AG04449 (cell line): ENCODE data around the gene PTGDS.

ENCODE experiments used
- CTCF ChIA-PET: fragments of 350-600 bp; formaldehyde crosslinking; extraction: SDS; loops from one replicate; lab custom pipeline; 2021; ENCODE audit warnings: antibody characterized with exemption; lab: Yijun Ruan, JAX
- POLR2A ChIA-PET: fragments of 400-600, 350-600 bp; formaldehyde crosslinking; extraction: SDS; loops from one replicate; lab custom pipeline; 2020; ENCODE audit warnings: antibody characterized with exemption, inconsistent platforms; lab: Yijun Ruan, JAX
- DNase-seq: peaks from one replicate; pipeline ENCODE4 v3.0.0-alpha.2; 2010; ENCODE audit warnings: low read depth, low spot score
- H3K4me3 ChIP-seq: 2 replicates; pipeline ENCODE4 v1.5.1; 2011; ENCODE audit warnings: low read depth, mild to moderate bottlenecking, control low read depth, low read length
- CTCF ChIP-seq: IDR thresholded peaks from one replicate; pipeline ENCODE4 v1.5.1; 2011; ENCODE audit warnings: mild to moderate bottlenecking, moderate library complexity, low read length, control low read depth, inconsistent platforms; ENCODE audit not compliant: insufficient read depth; ENCODE audit errors: missing control alignments

The PTGDS gene

DNA sequence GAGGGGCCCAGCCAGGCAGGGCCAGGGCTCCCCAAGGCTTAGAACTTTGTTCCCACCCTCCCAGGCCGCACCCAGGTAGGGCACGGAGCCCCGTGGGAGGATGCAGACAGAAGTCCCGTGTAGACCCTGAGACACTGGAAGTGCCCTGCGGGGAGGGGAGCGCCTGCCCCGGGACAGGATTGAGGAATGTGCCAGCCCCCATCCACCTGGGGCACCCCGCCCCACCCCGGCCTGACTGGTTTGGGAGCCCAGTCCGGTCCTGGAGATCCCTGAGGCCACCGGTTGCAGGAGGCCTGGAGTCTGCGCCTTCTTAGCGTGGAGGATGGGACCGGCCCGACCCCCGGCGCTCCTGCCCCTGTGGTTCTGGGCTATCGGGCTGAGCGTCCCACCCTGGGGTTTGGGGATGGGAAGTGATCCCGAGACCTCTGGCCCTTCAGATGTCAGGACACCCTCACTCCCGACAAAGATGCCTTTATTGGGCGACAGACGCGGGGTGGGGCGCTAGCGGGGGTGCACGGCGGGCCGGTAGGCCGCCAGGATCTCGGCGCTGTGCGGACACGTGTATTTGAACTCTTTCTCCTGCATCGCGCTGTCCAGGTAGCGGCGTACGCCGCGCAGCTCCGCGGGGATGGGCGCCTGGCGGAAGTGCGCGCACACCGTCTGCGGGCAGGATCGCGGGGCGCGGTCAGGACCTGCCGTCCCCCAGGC is 17.0 kb downstream of the PTGDS start:
- ChIA-PET CTCF (interaction anchor here (1.6 to 4.9 kb wide), 3 partner anchors 20 to 46 kb away, joined by 3 to 34 read pairs (median 6); no protein-coding TSS in a partner anchor), POLR2A (no interaction called here)
- no peak for DNase-seq
- H3K4me3 ChIP-seq = no peak overlapping the region
- TF ChIP-seq CTCF = no peak

- POLR2A ChIA-PET = no interaction called here
- CTCF ChIA-PET = interaction anchor here (1.6 to 4.9 kb wide), 2 partner anchors 20 to 34 kb away, joined by 3 to 34 read pairs; no protein-coding TSS in a partner anchor
- DNase-seq = no peak
- TF ChIP-seq CTCF = no peak
- no peak overlapping the region for H3K4me3 ChIP-seq
Measured at GRCh38 chr9:136994888-136995230, 17.6 kb downstream of the PTGDS start.

DNA sequence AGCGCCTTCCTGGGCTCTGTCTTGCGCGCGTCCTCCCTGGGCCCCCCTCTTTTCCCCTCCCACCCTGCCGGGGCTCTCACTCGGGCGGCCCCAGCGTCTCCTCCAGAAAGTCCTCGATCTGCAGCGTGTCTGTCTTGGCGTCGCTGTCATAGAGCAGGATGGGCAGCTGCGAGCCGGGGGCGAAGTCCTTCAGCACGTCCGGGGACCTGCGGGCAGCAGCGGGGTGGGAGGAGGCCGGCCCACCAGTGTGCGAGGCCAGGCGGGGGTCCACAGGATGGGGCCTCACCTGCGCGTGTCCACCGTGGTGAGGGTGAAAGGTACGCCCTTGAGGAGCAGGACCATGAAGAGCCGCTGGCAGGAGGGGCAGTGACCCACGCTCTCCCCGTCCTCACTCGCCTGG is 18.1 kb downstream of the PTGDS start:
- CTCF ChIA-PET = interaction anchor here (0.6 to 4.9 kb wide), 5 partner anchors 26 to 50 kb away, joined by 3 to 34 read pairs (median 6); partner anchors contain the start of genes ABCA2 and C8G
- POLR2A ChIA-PET = no interaction called here
- H3K4me3 ChIP-seq = no peak overlapping the region
- DNase-seq = no peak
- TF ChIP-seq CTCF = no peak

GRCh38 chr9:136995772-136996311 is 18.5 kb downstream of the PTGDS start:
- TF ChIP-seq CTCF = no peak
- peak overlapping the region; percentile 38 for H3K4me3 ChIP-seq
- ChIA-PET CTCF (interaction anchor here (0.6 to 2.5 kb wide), 5 partner anchors 26 to 54 kb away, joined by 3 to 17 read pairs (median 3); partner anchors contain the start of genes ABCA2 and C8G), POLR2A (interaction anchor here (0.8 to 1.6 kb wide), 3 partner anchors 31 to 148 kb away, joined by 3 read pairs; no protein-coding TSS in a partner anchor)
- DNase-seq = no peak

DNA sequence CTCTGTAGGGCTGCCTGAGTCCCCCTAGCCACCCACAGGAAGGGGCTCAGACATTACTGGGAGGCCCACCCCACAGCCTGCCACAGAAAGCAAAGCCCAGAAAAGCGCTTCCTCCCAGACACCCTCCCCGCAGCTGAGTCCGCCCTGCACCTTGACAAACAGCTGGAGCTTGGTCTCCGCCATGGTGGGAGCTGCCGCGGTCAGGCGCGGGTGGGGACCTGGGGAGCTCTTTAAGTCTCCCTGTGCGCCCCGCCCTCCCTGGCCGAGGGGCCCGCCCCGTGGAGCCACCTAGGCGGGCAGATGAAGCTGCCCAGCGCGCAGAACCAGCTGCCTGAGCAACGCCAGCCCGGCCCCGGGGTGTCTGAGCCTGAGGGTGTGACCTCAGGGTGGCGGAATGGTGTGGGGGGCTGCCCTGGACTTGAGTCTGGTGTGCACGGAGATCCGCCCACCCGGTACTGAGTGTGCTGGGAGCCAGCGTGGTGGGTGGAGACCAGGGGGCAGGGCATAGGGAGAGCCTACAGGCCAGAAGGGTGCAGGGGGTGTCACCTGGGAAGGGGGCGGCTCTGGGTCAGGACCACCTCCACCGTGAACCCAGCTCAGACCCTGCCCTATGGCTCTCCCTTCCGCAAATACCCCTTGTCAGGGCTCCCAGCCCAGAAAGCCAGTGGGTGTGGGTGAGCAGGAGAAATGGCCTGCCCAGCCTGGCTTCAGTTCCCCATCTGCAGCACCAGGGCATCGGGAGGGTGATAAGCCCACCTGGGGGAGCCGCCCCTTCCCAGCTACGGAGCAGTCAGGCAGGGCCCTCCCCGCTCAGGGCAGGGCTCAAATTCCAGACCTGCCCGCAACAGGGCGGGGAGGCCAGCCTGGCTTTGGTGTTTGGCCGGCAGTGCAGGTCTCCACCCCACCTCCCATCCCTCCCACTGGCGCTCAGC is 19.3 kb downstream of the PTGDS start, which contains the start of gene CLIC3:
Gene CLIC3, minus strand, starts transcription at position 208 of the 932 bp plus-strand sequence. Its CDS starts 25 bp downstream, at position 183.
- peak within 1 kb of the TSS; percentile 38 for H3K4me3 ChIP-seq
- CTCF ChIA-PET = interaction anchor here (0.6 to 2.5 kb wide), 4 partner anchors 33 to 53 kb away, joined by 3 to 17 read pairs (median 6); partner anchors contain the start of gene ABCA2
- POLR2A ChIA-PET = interaction anchor here (0.8 to 1.6 kb wide), 3 partner anchors 30 to 148 kb away, joined by 3 read pairs; no protein-coding TSS in a partner anchor

More for the DNA sequence above, 19.3 kb downstream of the PTGDS start, which contains the start of gene CLIC3:
- DNase-seq = no peak
- TF ChIP-seq CTCF = no peak
